Transverse colon (tissue), 4 donors: ENCODE measurements around the gene ZNF17.

ENCODE experiments used
- EP300 ChIP-seq: sonication (generic); formaldehyde crosslinking; IDR thresholded peaks from one replicate; pipeline ENCODE4 v1.6.1; 2017; ENCODE audit warnings: antibody characterized with exemption, low read depth
- POLR2A ChIP-seq: fragments of 450-650 bp; IDR thresholded peaks from one replicate; pipeline ENCODE4 v1.6.1; 2016; ENCODE audit warnings: antibody characterized with exemption, mild to moderate bottlenecking, moderate library complexity
- POLR2AphosphoS5 ChIP-seq, 3 donors: sonication (generic); formaldehyde crosslinking; IDR thresholded peaks; one replicate each; pipeline ENCODE4 v1.6.1; 2016; ENCODE audit warnings: antibody characterized with exemption in 3 of 3
- TF ChIP-seq, protein P1 (sequence below), 5 experiments: fragments of 200-600 bp in 3 of 5; fragments of 450-650 bp in 2 of 5; sonication (generic) in 3 of 5; IDR thresholded peaks; 1 replicate in 2 of 5; 2 replicates in 3 of 5; pipeline ENCODE4 v1.5.1; 2016 to 2017; ENCODE audit warnings: antibody characterized with exemption in 5 of 5, inconsistent platforms in 3 of 5, mild to moderate bottlenecking in 2 of 5, moderate library complexity in 1 of 5

DNA sequence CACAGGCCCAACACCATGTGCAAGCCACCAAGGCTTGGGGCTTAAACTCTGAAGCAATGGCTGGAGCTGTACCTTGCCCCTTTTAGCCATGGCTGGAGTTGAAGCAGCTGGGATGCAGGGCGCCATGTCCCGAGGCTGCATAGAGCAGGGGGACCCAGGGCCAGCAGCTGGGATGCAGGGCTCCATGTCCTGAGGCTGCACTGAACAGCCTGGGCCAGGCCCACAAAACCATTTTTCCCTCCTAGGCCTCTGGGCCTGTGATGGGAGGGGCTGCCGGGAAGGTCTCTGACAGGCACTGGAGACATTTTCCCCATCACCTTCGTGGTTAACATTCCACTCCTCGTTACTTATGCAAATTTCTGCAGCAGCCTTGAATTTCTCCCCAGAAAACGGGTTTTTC lies 36.8 kb upstream of the ZNF17 start:
- TF ChIP-seq POLR2A = no peak
- TF ChIP-seq POLR2AphosphoS5 (IDR thresholded peaks at IDR 0.05) = no peak
- TF ChIP-seq, protein P1, sequence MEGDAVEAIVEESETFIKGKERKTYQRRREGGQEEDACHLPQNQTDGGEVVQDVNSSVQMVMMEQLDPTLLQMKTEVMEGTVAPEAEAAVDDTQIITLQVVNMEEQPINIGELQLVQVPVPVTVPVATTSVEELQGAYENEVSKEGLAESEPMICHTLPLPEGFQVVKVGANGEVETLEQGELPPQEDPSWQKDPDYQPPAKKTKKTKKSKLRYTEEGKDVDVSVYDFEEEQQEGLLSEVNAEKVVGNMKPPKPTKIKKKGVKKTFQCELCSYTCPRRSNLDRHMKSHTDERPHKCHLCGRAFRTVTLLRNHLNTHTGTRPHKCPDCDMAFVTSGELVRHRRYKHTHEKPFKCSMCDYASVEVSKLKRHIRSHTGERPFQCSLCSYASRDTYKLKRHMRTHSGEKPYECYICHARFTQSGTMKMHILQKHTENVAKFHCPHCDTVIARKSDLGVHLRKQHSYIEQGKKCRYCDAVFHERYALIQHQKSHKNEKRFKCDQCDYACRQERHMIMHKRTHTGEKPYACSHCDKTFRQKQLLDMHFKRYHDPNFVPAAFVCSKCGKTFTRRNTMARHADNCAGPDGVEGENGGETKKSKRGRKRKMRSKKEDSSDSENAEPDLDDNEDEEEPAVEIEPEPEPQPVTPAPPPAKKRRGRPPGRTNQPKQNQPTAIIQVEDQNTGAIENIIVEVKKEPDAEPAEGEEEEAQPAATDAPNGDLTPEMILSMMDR (IDR thresholded peaks at IDR 0.05) = no peak
- TF ChIP-seq EP300 = no peak
